Activated naive CD8-positive, alpha-beta T cell treated with anti-CD3 and anti-CD28 coated beads, Interleukin-2, amount 50 U/mL, for 24 hours (primary cell): ENCODE results near the gene CCR5.
"Not testable (repeated sequence)": the region's sequence is repeated elsewhere in the genome, so short reads cannot be mapped to it uniquely, and the experiment has no call there.

Experiments
- ATAC-seq: fragments of 150-1000 bp; cut with Tn5 transposase; one replicate; pipeline ENCODE4 v1.10.0; 2021
- DNase-seq: peaks from one replicate; pipeline ENCODE4 v3.0.0; 2021
- H3K27ac Mint-ChIP-seq: one replicate; pipeline ENCODE4 v1.8.0; 2021; ENCODE audit warnings: mild to moderate bottlenecking, mixed read lengths
- H3K27me3 Mint-ChIP-seq: one replicate; pipeline ENCODE4 v1.8.0; 2021; ENCODE audit warnings: mixed read lengths
- H3K36me3 Mint-ChIP-seq: one replicate; pipeline ENCODE4 v1.8.0; 2021; ENCODE audit warnings: low read depth, mixed read lengths
- H3K4me1 Mint-ChIP-seq: one replicate; pipeline ENCODE4 v1.8.0; 2021; ENCODE audit warnings: mixed read lengths
- H3K4me3 Mint-ChIP-seq: one replicate; pipeline ENCODE4 v1.8.0; 2021; ENCODE audit warnings: mild to moderate bottlenecking, moderate library complexity, mixed read lengths
- H3K9me3 Mint-ChIP-seq: one replicate; pipeline ENCODE4 v1.8.0; 2021; ENCODE audit warnings: mixed read lengths

The CCR5 gene

GRCh38 chr3:46369151-46369550, 1.6 kb upstream of the CCR5 start:
- no peaks in the 10 kb centered on the region for H3K36me3 Mint-ChIP-seq
- H3K9me3 Mint-ChIP-seq: no peaks in the 10 kb centered on the region
- H3K4me3 Mint-ChIP-seq: no peak overlapping the region
- H3K27ac Mint-ChIP-seq: peak overlapping the region; percentile 84
- peaks cover 39% of the 10 kb centered on the region for H3K4me1 Mint-ChIP-seq
- peaks cover 11% of the 10 kb centered on the region for H3K27me3 Mint-ChIP-seq
- DNase-seq (no peak), ATAC-seq (no peak)

- peaks cover 43% of the 10 kb centered on the region for H3K4me1 Mint-ChIP-seq
- no peaks in the 10 kb centered on the region for H3K9me3 Mint-ChIP-seq
- H3K27me3 Mint-ChIP-seq: peaks cover 15% of the 10 kb centered on the region
- no peak overlapping the region for H3K4me3 Mint-ChIP-seq
- peak overlapping the region; percentile 84 for H3K27ac Mint-ChIP-seq
- DNase-seq (peak; percentile 31), ATAC-seq (peak; percentile 88)
- no peaks in the 10 kb centered on the region for H3K36me3 Mint-ChIP-seq
Measured at GRCh38 chr3:46369675-46370132, 1.0 kb upstream of the CCR5 start.

- Mint-ChIP-seq H3K27me3 (peaks cover 20% of the 10 kb centered on the region), H3K4me3 (no peak overlapping the region), H3K27ac (no peak overlapping the region), H3K36me3 (no peaks in the 10 kb centered on the region), H3K9me3 (no peaks in the 10 kb centered on the region), H3K4me1 (peaks cover 53% of the 10 kb centered on the region)
- no peak for DNase-seq
- no peak for ATAC-seq
Measured at GRCh38 chr3:46371519-46372340, 984 bp downstream of the CCR5 start.

- Mint-ChIP-seq H3K4me3 (no peak overlapping the region), H3K27me3 (peaks cover 20% of the 10 kb centered on the region), H3K27ac (no peak overlapping the region), H3K36me3 (no peaks in the 10 kb centered on the region), H3K9me3 (no peaks in the 10 kb centered on the region), H3K4me1 (peaks cover 53% of the 10 kb centered on the region)
- no peak for DNase-seq
- ATAC-seq: no peak
Measured at GRCh38 chr3:46372492-46373359, 2.0 kb downstream of the CCR5 start.

GRCh38 chr3:46374755-46375154, 4.0 kb downstream of the CCR5 start:
- DNase-seq (no peak), ATAC-seq (no peak)
- Mint-ChIP-seq H3K27me3 (peaks cover 20% of the 10 kb centered on the region), H3K9me3 (no peaks in the 10 kb centered on the region), H3K36me3 (no peaks in the 10 kb centered on the region), H3K4me3 (no peak overlapping the region), H3K27ac (no peak overlapping the region), H3K4me1 (peaks cover 38% of the 10 kb centered on the region)

GRCh38 chr3:46375218-46375617, 4.5 kb downstream of the CCR5 start:
- Mint-ChIP-seq H3K27me3 (peaks cover 20% of the 10 kb centered on the region), H3K27ac (no peak overlapping the region), H3K4me3 (no peak overlapping the region), H3K4me1 (peaks cover 35% of the 10 kb centered on the region), H3K9me3 (no peaks in the 10 kb centered on the region), H3K36me3 (no peaks in the 10 kb centered on the region)
- DNase-seq: no peak
- ATAC-seq: peak; percentile 25

GRCh38 chr3:46375814-46376213, 5.1 kb downstream of the CCR5 start:
- peaks cover 20% of the 10 kb centered on the region for H3K27me3 Mint-ChIP-seq
- H3K4me3 Mint-ChIP-seq: no peak overlapping the region
- no peak for ATAC-seq
- no peaks in the 10 kb centered on the region for H3K36me3 Mint-ChIP-seq
- no peaks in the 10 kb centered on the region for H3K9me3 Mint-ChIP-seq
- H3K4me1 Mint-ChIP-seq: peaks cover 35% of the 10 kb centered on the region
- H3K27ac Mint-ChIP-seq: no peak overlapping the region
- DNase-seq: no peak

- DNase-seq (peak; percentile 75), ATAC-seq (peak; percentile 65)
- Mint-ChIP-seq H3K9me3 (no peaks in the 10 kb centered on the region), H3K4me1 (peaks cover 32% of the 10 kb centered on the region), H3K27ac (peak overlapping the region; percentile 2), H3K4me3 (no peak overlapping the region), H3K27me3 (peaks cover 14% of the 10 kb centered on the region), H3K36me3 (no peaks in the 10 kb centered on the region)
Measured at GRCh38 chr3:46378426-46378942, 7.7 kb downstream of the CCR5 start.

GRCh38 chr3:46380471-46381221, 9.9 kb downstream of the CCR5 start:
- Mint-ChIP-seq H3K9me3 (no peaks in the 10 kb centered on the region), H3K27me3 (peaks cover 5% of the 10 kb centered on the region), H3K27ac (no peak overlapping the region), H3K4me1 (peaks cover 28% of the 10 kb centered on the region), H3K36me3 (no peaks in the 10 kb centered on the region), H3K4me3 (no peak overlapping the region)
- DNase-seq: no peak
- no peak for ATAC-seq

GRCh38 chr3:46381625-46382024, 10.9 kb downstream of the CCR5 start:
- Mint-ChIP-seq H3K9me3 (no peaks in the 10 kb centered on the region), H3K36me3 (no peaks in the 10 kb centered on the region), H3K4me3 (no peak overlapping the region), H3K4me1 (peaks cover 32% of the 10 kb centered on the region), H3K27ac (no peak overlapping the region), H3K27me3 (peaks cover 5% of the 10 kb centered on the region)
- ATAC-seq (no peak), DNase-seq (no peak)

GRCh38 chr3:46383211-46383950, 12.6 kb downstream of the CCR5 start:
- Mint-ChIP-seq H3K4me3 (no peak overlapping the region), H3K27ac (no peak overlapping the region), H3K27me3 (peaks cover 5% of the 10 kb centered on the region), H3K4me1 (peaks cover 30% of the 10 kb centered on the region), H3K9me3 (no peaks in the 10 kb centered on the region), H3K36me3 (no peaks in the 10 kb centered on the region)
- no peak for ATAC-seq
- DNase-seq: no peak

- Mint-ChIP-seq H3K27ac (no peak overlapping the region), H3K9me3 (no peaks in the 10 kb centered on the region), H3K36me3 (no peaks in the 10 kb centered on the region), H3K27me3 (peaks cover 5% of the 10 kb centered on the region), H3K4me1 (peaks cover 30% of the 10 kb centered on the region), H3K4me3 (no peak overlapping the region)
- DNase-seq (no peak), ATAC-seq (no peak)
Measured at GRCh38 chr3:46383951-46384330, 13.2 kb downstream of the CCR5 start.

GRCh38 chr3:46386205-46386604, 15.5 kb downstream of the CCR5 start:
- Mint-ChIP-seq H3K9me3 (no peaks in the 10 kb centered on the region), H3K4me3 (no peak overlapping the region)
- ATAC-seq: peak; percentile 46

GRCh38 chr3:46388847-46389246, 18.1 kb downstream of the CCR5 start:
- not testable (repeated sequence) for H3K27ac Mint-ChIP-seq, H3K36me3 Mint-ChIP-seq, H3K27me3 Mint-ChIP-seq, H3K4me3 Mint-ChIP-seq, DNase-seq, H3K9me3 Mint-ChIP-seq, ATAC-seq, H3K4me1 Mint-ChIP-seq

More at GRCh38 chr3:46386205-46386604, 15.5 kb downstream of the CCR5 start:
- peaks cover 19% of the 10 kb centered on the region for H3K4me1 Mint-ChIP-seq
- no peak overlapping the region for H3K27ac Mint-ChIP-seq
- H3K36me3 Mint-ChIP-seq: no peaks in the 10 kb centered on the region
- DNase-seq: no peak
- H3K27me3 Mint-ChIP-seq: peaks cover 5% of the 10 kb centered on the region
